Measurements from ENCODE around the gene PIP5K1A.
"Not testable (repeated sequence)": the region's sequence is repeated elsewhere in the genome, so short reads cannot be mapped to it uniquely, and the experiment has no call there.

PIP5K1A gene

DNA sequence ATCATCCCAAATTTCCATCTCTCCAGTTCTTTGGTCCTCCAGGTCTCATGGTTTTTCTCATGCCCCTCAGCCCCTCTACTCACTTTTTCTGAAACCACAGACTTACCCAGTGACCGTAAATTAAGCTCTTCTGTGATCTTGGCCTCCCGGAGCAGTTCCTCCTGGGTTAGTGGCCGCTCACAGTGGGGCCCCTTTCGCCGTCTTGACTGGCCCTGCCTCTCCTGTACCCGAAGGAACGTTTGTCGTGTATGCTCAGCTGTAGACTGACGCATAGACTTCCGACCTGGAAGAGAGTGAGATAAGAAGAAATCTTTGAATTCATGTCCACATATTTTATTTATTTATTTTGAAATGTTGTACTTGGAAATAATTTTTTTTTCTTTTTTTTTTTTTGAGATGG, 14.1 kb upstream of the PIP5K1A start:
- Histone ChIP-seq H3K27ac (no peak overlapping the region), H3K4me3 (ENCODE audit: low read depth, low read length) (no peak overlapping the region), H3K27me3 (ENCODE audit: insufficient read depth, low read depth, severe bottlenecking) (no peaks in the 10 kb centered on the region), H3K9me3 (ENCODE audit: severe bottlenecking) (no peaks in the 10 kb centered on the region), H3K36me3 (peaks cover 68% of the 10 kb centered on the region)
- TF ChIP-seq, protein P1, sequence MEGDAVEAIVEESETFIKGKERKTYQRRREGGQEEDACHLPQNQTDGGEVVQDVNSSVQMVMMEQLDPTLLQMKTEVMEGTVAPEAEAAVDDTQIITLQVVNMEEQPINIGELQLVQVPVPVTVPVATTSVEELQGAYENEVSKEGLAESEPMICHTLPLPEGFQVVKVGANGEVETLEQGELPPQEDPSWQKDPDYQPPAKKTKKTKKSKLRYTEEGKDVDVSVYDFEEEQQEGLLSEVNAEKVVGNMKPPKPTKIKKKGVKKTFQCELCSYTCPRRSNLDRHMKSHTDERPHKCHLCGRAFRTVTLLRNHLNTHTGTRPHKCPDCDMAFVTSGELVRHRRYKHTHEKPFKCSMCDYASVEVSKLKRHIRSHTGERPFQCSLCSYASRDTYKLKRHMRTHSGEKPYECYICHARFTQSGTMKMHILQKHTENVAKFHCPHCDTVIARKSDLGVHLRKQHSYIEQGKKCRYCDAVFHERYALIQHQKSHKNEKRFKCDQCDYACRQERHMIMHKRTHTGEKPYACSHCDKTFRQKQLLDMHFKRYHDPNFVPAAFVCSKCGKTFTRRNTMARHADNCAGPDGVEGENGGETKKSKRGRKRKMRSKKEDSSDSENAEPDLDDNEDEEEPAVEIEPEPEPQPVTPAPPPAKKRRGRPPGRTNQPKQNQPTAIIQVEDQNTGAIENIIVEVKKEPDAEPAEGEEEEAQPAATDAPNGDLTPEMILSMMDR (IDR thresholded peaks at IDR 0.05; ENCODE audit: low read depth, low read length), result no peak
- no peak for DNase-seq

DNA sequence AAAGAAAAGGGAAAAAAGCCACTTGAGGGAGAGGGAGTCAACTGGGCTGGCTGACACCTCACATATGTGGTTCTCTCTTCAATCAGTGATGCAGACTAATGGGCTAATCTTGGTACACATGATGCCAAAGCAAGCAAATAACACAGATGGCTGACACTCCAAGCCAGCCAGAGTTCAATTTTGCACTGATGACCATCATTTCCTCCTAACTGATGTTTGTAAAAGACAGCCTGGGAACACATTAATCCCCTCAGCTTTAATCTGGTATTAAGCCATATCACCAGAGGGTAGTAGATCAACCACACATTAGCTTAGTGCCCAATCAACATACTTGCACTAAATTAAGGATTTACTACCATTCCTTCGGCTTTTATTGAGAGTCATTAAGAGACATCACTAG, 11.1 kb upstream of the PIP5K1A start:
- peaks cover 42% of the 10 kb centered on the region for H3K36me3 ChIP-seq
- TF ChIP-seq, protein P1 (IDR thresholded peaks at IDR 0.05; ENCODE audit: low read depth, low read length), result no peak
- H3K9me3 ChIP-seq (ENCODE audit: severe bottlenecking), result no peaks in the 10 kb centered on the region
- DNase-seq, result peak; percentile 90
- H3K4me3 ChIP-seq (ENCODE audit: low read depth, low read length), result no peak overlapping the region
- peak overlapping the region; percentile 28 for H3K27ac ChIP-seq
- no peaks in the 10 kb centered on the region for H3K27me3 ChIP-seq (ENCODE audit: insufficient read depth, low read depth, severe bottlenecking)

DNA sequence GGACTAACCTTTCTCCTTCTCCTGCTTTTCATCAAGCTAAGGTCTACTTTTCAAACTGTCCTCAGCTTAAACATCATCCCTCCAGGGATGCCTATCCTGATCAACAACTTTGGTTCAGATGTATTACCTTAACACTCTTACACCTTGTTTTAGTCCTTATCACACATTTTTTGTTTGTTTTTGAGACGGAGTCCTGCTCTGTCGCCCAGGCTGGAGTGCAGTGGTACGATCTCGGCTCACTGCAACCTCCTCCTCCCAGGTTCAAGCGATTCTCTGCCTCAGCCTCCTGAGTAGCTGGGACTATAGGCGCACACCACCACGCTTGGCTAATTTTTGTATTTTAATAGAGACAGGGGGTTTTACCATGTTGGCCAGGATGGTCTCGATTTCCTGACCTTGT, 9.7 kb upstream of the PIP5K1A start:
- not testable (repeated sequence) for DNase-seq; H3K27me3 ChIP-seq (ENCODE audit: insufficient read depth, low read depth, severe bottlenecking); H3K9me3 ChIP-seq (ENCODE audit: severe bottlenecking); H3K27ac ChIP-seq
- peaks cover 27% of the 10 kb centered on the region for H3K36me3 ChIP-seq
- peak overlapping the region; percentile 79 for H3K4me3 ChIP-seq (ENCODE audit: low read depth, low read length)

DNA sequence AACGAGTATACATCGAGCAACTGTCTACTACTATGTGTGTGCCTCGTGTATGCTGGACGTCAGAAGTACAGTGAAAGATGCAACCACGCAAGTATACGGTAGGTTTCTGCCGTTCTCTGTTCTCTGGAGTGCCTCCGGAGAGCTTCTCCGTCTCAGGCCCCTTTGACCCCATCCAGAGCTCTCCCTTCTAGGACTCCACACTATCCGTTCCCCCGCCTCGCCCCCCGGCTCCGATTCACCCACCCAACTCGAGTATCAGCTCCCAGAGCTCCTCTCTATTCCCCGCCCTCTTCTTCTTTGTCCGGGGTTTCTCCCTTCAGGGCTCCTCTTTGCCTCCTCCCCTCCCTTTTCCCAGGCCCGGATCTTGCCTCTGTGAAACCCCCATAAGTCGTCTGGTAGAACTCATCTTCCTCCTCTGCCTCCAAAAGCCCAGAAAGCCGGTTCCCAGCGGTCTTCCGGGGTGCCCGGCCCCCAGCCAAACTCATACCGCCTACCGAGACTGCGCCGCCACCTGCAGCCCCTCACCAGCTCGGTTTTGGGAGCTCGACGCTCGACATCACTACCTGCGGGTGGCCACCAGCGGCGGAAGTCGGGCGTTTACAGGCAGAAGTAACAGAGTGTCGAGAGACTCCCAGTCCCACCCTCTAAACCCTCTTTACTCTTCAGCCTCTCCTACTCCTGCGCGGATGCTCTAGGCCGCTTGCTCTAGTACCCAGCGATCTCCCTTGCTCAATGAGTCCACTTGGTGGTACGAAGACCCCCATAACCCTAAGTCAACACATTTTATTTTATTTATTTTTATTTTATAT, 8.5 kb upstream of the PIP5K1A start, which contains the start of gene VPS72:
TSS of gene VPS72 (minus strand) at position 561 of the 809 bp plus-strand sequence. CDS start at position 485, 76 bp downstream.
- TF ChIP-seq, protein P1 (IDR thresholded peaks at IDR 0.05; ENCODE audit: low read depth, low read length), result peak; percentile 40
- Histone ChIP-seq H3K36me3 (peaks cover 15% of the 10 kb centered on the region), H3K27me3 (ENCODE audit: insufficient read depth, low read depth, severe bottlenecking) (no peaks in the 10 kb centered on the region), H3K4me3 (ENCODE audit: low read depth, low read length) (peak within 1 kb of the TSS; percentile 79), H3K27ac (peak within 1 kb of the TSS; percentile 93), H3K9me3 (ENCODE audit: severe bottlenecking) (no peaks in the 10 kb centered on the region)
- peak; percentile 99 for DNase-seq

DNA sequence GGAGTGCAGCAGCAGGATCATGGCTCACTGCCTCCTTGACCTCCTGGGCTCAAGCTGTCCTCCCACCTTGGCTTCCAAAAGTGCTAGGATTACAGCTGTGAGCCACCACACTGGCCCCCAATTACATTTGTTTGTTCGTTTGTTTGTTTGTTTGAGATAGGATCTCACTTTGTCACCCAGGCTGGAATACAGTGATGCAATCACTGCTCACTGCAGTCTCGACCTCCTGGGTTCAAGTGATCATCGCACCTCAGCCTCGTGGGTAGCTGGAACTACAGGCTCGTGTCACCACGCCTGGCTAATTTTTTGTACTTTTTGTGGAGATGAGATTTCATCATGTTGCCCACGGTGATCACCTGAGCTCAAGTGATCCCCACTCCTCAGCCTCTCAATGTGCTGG, 6.3 kb upstream of the PIP5K1A start:
- DNase-seq, result no peak
- Histone ChIP-seq H3K27ac (no peak overlapping the region), H3K27me3 (ENCODE audit: insufficient read depth, low read depth, severe bottlenecking) (no peaks in the 10 kb centered on the region), H3K36me3 (peaks cover 4% of the 10 kb centered on the region; the same call in 1 of the 2 replicates), H3K4me3 (ENCODE audit: low read depth, low read length) (no peak overlapping the region), H3K9me3 (ENCODE audit: severe bottlenecking) (no peaks in the 10 kb centered on the region)
- TF ChIP-seq, protein P1 (IDR thresholded peaks at IDR 0.05; ENCODE audit: low read depth, low read length), result no peak

DNA sequence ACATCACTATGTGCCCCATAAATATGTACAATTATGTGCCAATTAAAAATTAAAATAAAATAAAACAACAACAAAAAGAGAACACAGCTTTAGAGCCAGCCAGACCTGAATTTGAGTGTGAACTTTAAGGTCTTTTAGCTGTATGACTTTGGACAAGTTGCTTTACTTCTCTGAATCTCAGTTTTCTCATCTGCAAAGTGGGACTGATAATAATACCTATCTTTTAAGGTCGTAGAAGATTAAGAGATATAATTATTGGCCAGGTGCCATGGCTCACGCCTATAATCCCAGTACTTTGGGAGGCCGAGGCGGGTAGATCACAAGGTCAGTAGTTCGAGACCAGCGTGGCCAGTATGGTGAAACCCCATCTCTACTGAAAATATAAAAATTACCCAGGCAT, 5.0 kb upstream of the PIP5K1A start:
- no peak overlapping the region for H3K27ac ChIP-seq
- H3K9me3 ChIP-seq (ENCODE audit: severe bottlenecking), result no peaks in the 10 kb centered on the region
- H3K27me3 ChIP-seq (ENCODE audit: insufficient read depth, low read depth, severe bottlenecking), result no peaks in the 10 kb centered on the region
- no peak overlapping the region for H3K4me3 ChIP-seq (ENCODE audit: low read depth, low read length)
- TF ChIP-seq, protein P1 (IDR thresholded peaks at IDR 0.05; ENCODE audit: low read depth, low read length), result no peak
- no peak for DNase-seq
- H3K36me3 ChIP-seq, result peaks cover 4% of the 10 kb centered on the region; the same call in 1 of the 2 replicates

Data from WERI-Rb-1 (cell line).